ENCODE measurements around the gene MED22. TPM values are rescaled to one million over a fixed set of nuclear protein-coding genes. Genes with fewer than 3 reads are reported as not detected.

The MED22 gene
- total and polyA plus RNA-seq, 2 experiments from 2014 or later, result 20.9 to 85.7 TPM

- no peaks in the 10 kb centered on the region for H3K4me1 Mint-ChIP-seq
- Histone ChIP-seq H3K27ac (ENCODE audit: low read depth) (no peak overlapping the region), H3K36me3 (ENCODE audit: insufficient read depth) (no peaks in the 10 kb centered on the region), H3K79me2 (replicated peaks; ENCODE audit: insufficient read depth) (no peaks in the 10 kb centered on the region), H4K20me1 (replicated peaks; ENCODE audit: insufficient read depth) (no peaks in the 10 kb centered on the region), H2AFZ (no peak overlapping the region), H3K4me2 (no peak overlapping the region), H3K27me3 (ENCODE audit: insufficient read depth) (no peaks in the 10 kb centered on the region), H3K4me3 (no peak overlapping the region), H3F3A (replicated peaks; ENCODE audit: low read depth) (no peaks in the 10 kb centered on the region), H3K9me2 (ENCODE audit: insufficient read depth) (no peaks in the 10 kb centered on the region), H3K4me1 (ENCODE audit: insufficient read depth) (no peaks in the 10 kb centered on the region)
- H3K4me3 Mint-ChIP-seq, result no peak overlapping the region
- peaks cover 8% of the 10 kb centered on the region for H3K36me3 Mint-ChIP-seq (ENCODE audit: low read depth)
- no peak overlapping the region for H3K27ac Mint-ChIP-seq
- H3K27me3 Mint-ChIP-seq (ENCODE audit: insufficient read depth, low read depth, poor library complexity), result no peaks in the 10 kb centered on the region
- ATAC-seq, result no peak
- no peak for TF ChIP-seq EZH2 (IDR thresholded peaks at IDR 0.05; ENCODE audit: low read depth, unreplicated experiment)
- no peak for TF ChIP-seq ETS1 (IDR thresholded peaks at IDR 0.05)
- no peak for TF ChIP-seq CREB1 (CRISPR knock-in tag; IDR thresholded peaks at IDR 0.05; ENCODE audit: low read depth)
- TF ChIP-seq ZNF114 (CRISPR knock-in tag; IDR thresholded peaks at IDR 0.05), result no peak
- no peak for TF ChIP-seq ZNF462 (CRISPR knock-in tag; IDR thresholded peaks at IDR 0.05)
- no peak for TF ChIP-seq CTCF (conservative IDR thresholded peaks at IDR 0.05; ENCODE audit: low read depth in 2 of 2)
- no peak for TF ChIP-seq POLR2AphosphoS5 (IDR thresholded peaks at IDR 0.05; ENCODE audit: low read depth)
- no peak for TF ChIP-seq ZNF331 (CRISPR knock-in tag; IDR thresholded peaks at IDR 0.05; ENCODE audit: low read depth)
- TF ChIP-seq REST (IDR thresholded peaks at IDR 0.05; ENCODE audit: unreplicated experiment), result no peak
- TF ChIP-seq NANOG (IDR thresholded peaks at IDR 0.05; ENCODE audit: borderline replicate concordance), result no peak
- TF ChIP-seq STAT1 (IDR thresholded peaks at IDR 0.05; ENCODE audit: unreplicated experiment), result no peak
- no peak for TF ChIP-seq JUNB (IDR thresholded peaks at IDR 0.05; ENCODE audit: unreplicated experiment)
- no peak for TF ChIP-seq EZH2phosphoT487 (IDR thresholded peaks at IDR 0.05; ENCODE audit: unreplicated experiment)
- H3K9me3 Mint-ChIP-seq, result peaks cover 10% of the 10 kb centered on the region
- DNase-seq (ENCODE audit: low spot score), result no peak
Observed at GRCh38 chr9:133305731-133306130, 42.2 kb downstream of the MED22 start.
